Measurements from ENCODE around the gene ARSG. TPM values are rescaled to one million over a fixed set of nuclear protein-coding genes. Genes with fewer than 3 reads are reported as not detected.

Gene ARSG
- total RNA-seq, 1 experiment from 2014 or later: 7.9 TPM

- TF ChIP-seq IRF2 (CRISPR knock-in tag; IDR thresholded peaks at IDR 0.05; ENCODE audit: borderline replicate concordance, low read depth) (no peak), SP1 (CRISPR knock-in tag; conservative IDR thresholded peaks at IDR 0.05) (no peak), TEAD4 (CRISPR knock-in tag; IDR thresholded peaks at IDR 0.05) (no peak), CTCF (IDR thresholded peaks at IDR 0.05) (no peak), CREB1 (CRISPR knock-in tag; IDR thresholded peaks at IDR 0.05) (no peak), ZNF263 (CRISPR knock-in tag; IDR thresholded peaks at IDR 0.05; ENCODE audit: low read depth) (no peak), ESRRA (CRISPR knock-in tag; IDR thresholded peaks at IDR 0.05; ENCODE audit: borderline replicate concordance) (no peak), MLX (CRISPR knock-in tag; IDR thresholded peaks at IDR 0.05) (no peak)
- TF ChIP-seq, protein P1, sequence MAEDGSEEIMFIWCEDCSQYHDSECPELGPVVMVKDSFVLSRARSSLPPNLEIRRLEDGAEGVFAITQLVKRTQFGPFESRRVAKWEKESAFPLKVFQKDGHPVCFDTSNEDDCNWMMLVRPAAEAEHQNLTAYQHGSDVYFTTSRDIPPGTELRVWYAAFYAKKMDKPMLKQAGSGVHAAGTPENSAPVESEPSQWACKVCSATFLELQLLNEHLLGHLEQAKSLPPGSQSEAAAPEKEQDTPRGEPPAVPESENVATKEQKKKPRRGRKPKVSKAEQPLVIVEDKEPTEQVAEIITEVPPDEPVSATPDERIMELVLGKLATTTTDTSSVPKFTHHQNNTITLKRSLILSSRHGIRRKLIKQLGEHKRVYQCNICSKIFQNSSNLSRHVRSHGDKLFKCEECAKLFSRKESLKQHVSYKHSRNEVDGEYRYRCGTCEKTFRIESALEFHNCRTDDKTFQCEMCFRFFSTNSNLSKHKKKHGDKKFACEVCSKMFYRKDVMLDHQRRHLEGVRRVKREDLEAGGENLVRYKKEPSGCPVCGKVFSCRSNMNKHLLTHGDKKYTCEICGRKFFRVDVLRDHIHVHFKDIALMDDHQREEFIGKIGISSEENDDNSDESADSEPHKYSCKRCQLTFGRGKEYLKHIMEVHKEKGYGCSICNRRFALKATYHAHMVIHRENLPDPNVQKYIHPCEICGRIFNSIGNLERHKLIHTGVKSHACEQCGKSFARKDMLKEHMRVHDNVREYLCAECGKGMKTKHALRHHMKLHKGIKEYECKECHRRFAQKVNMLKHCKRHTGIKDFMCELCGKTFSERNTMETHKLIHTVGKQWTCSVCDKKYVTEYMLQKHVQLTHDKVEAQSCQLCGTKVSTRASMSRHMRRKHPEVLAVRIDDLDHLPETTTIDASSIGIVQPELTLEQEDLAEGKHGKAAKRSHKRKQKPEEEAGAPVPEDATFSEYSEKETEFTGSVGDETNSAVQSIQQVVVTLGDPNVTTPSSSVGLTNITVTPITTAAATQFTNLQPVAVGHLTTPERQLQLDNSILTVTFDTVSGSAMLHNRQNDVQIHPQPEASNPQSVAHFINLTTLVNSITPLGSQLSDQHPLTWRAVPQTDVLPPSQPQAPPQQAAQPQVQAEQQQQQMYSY (CRISPR knock-in tag; IDR thresholded peaks at IDR 0.05): no peak
- TF ChIP-seq, protein P2, sequence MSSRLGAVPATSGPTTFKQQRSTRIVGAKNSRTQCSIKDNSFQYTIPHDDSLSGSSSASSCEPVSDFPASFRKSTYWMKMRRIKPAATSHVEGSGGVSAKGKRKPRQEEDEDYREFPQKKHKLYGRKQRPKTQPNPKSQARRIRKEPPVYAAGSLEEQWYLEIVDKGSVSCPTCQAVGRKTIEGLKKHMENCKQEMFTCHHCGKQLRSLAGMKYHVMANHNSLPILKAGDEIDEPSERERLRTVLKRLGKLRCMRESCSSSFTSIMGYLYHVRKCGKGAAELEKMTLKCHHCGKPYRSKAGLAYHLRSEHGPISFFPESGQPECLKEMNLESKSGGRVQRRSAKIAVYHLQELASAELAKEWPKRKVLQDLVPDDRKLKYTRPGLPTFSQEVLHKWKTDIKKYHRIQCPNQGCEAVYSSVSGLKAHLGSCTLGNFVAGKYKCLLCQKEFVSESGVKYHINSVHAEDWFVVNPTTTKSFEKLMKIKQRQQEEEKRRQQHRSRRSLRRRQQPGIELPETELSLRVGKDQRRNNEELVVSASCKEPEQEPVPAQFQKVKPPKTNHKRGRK (CRISPR knock-in tag; IDR thresholded peaks at IDR 0.05; ENCODE audit: borderline replicate concordance): no peak
Observed at GRCh38 chr17:68418876-68419275, 127.6 kb downstream of the ARSG start (continued).

- Mint-ChIP-seq H3K4me3 (no peak overlapping the region), H3K9me3 (peaks cover 16% of the 10 kb centered on the region), H3K27me3 (ENCODE audit: low read depth) (peaks cover 9% of the 10 kb centered on the region), H3K4me1 (peaks cover 44% of the 10 kb centered on the region), H3K36me3 (peaks cover 25% of the 10 kb centered on the region), H3K27ac (peak overlapping the region; percentile 21; the same call in 1 of the 2 replicates)
- ChIA-PET POLR2A (interaction anchor here (0.7 kb wide), 1 partner anchor 63 kb away, joined by 5 read pairs; no protein-coding TSS in a partner anchor), CTCF (interaction anchor here (0.8 to 3.7 kb wide), 4 partner anchors 12 to 220 kb away, joined by 3 to 19 read pairs (median 4); no protein-coding TSS in a partner anchor)
- no peak for TF ChIP-seq ATF1 (CRISPR knock-in tag; IDR thresholded peaks at IDR 0.05)
- TF ChIP-seq, protein P3, sequence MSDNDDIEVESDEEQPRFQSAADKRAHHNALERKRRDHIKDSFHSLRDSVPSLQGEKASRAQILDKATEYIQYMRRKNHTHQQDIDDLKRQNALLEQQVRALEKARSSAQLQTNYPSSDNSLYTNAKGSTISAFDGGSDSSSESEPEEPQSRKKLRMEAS (CRISPR knock-in tag; IDR thresholded peaks at IDR 0.05): no peak
- TF ChIP-seq EMX1 (CRISPR knock-in tag; IDR thresholded peaks at IDR 0.05): no peak
- TF ChIP-seq HMGA2 (CRISPR knock-in tag; IDR thresholded peaks at IDR 0.05): no peak
- no peak for TF ChIP-seq ATF3 (CRISPR knock-in tag; conservative IDR thresholded peaks at IDR 0.05)
- TF ChIP-seq GABPB1 (CRISPR knock-in tag; IDR thresholded peaks at IDR 0.05): no peak
- no peak for TF ChIP-seq TEAD1 (CRISPR knock-in tag; IDR thresholded peaks at IDR 0.05)
- no peak for TF ChIP-seq CREM (CRISPR knock-in tag; IDR thresholded peaks at IDR 0.05)
- TF ChIP-seq ESRRA (CRISPR knock-in tag; IDR thresholded peaks at IDR 0.05; ENCODE audit: borderline replicate concordance): no peak
- TF ChIP-seq NR3C1 (CRISPR knock-in tag; conservative IDR thresholded peaks at IDR 0.05; ENCODE audit: low read depth): no peak
- TF ChIP-seq SOX15 (CRISPR knock-in tag; IDR thresholded peaks at IDR 0.05): no peak
- no peak for TF ChIP-seq OVOL2 (CRISPR knock-in tag; IDR thresholded peaks at IDR 0.05; ENCODE audit: borderline replicate concordance)
- TF ChIP-seq, protein P4, sequence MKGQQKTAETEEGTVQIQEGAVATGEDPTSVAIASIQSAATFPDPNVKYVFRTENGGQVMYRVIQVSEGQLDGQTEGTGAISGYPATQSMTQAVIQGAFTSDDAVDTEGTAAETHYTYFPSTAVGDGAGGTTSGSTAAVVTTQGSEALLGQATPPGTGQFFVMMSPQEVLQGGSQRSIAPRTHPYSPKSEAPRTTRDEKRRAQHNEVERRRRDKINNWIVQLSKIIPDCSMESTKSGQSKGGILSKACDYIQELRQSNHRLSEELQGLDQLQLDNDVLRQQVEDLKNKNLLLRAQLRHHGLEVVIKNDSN (CRISPR knock-in tag; IDR thresholded peaks at IDR 0.05): no peak
- no peak for TF ChIP-seq SMAD4 (CRISPR knock-in tag; IDR thresholded peaks at IDR 0.05)
- no peak for TF ChIP-seq TEAD4 (CRISPR knock-in tag; IDR thresholded peaks at IDR 0.05)
- DNase-seq (ENCODE audit: low spot score) (no peak), ATAC-seq (0 out of 2 replicates have a peak, but pooled peaks have one; percentile 7)
Observed at GRCh38 chr17:68420065-68420464, 128.8 kb downstream of the ARSG start.
